Left hindlimb (tissue), 1 donor: Measurements from ENCODE around the gene RPL35.
"Not testable (repeated sequence)": the region's sequence is repeated elsewhere in the genome, so short reads cannot be mapped to it uniquely, and the experiment has no call there.

Source experiments
- DNase-seq: peaks from one replicate; pipeline ENCODE4 v3.0.0-alpha.2; 2018

The RPL35 gene

GRCh38 chr9:124852121-124852828 lies 9.5 kb downstream of the RPL35 start:
- peak; percentile 46 for DNase-seq

GRCh38 chr9:124849801-124850200 lies 12.0 kb downstream of the RPL35 start:
- peak; percentile 47 for DNase-seq

GRCh38 chr9:124846969-124847368 lies 14.8 kb downstream of the RPL35 start:
- DNase-seq: no peak

- DNase-seq: not testable (repeated sequence)
These were observed 15.3 kb downstream of the RPL35 start for GRCh38 chr9:124846467-124846866.

- no peak for DNase-seq
These were observed 17.5 kb downstream of the RPL35 start for GRCh38 chr9:124844291-124844690.

GRCh38 chr9:124843456-124844034 lies 18.2 kb downstream of the RPL35 start:
- no peak for DNase-seq

- DNase-seq: no peak
These were observed 20.5 kb downstream of the RPL35 start for GRCh38 chr9:124841075-124841821.

GRCh38 chr9:124840300-124840833 lies 21.4 kb downstream of the RPL35 start:
- peak; percentile 82 for DNase-seq

- DNase-seq: no peak
These were observed 22.0 kb downstream of the RPL35 start for GRCh38 chr9:124839612-124840299.

- not testable (repeated sequence) for DNase-seq
These were observed 23.0 kb downstream of the RPL35 start for GRCh38 chr9:124838567-124839275.

GRCh38 chr9:124838132-124838531 lies 23.6 kb downstream of the RPL35 start:
- not testable (repeated sequence) for DNase-seq

- DNase-seq: peak; percentile 62
These were observed 26.7 kb downstream of the RPL35 start for GRCh38 chr9:124835026-124835557.

GRCh38 chr9:124834591-124834990 lies 27.2 kb downstream of the RPL35 start:
- no peak for DNase-seq

- DNase-seq: no peak
These were observed 30.0 kb downstream of the RPL35 start for GRCh38 chr9:124831642-124832364.

- no peak for DNase-seq
These were observed 31.2 kb downstream of the RPL35 start for GRCh38 chr9:124830593-124830992.

- DNase-seq: no peak
These were observed 32.5 kb downstream of the RPL35 start for GRCh38 chr9:124829334-124829669.

GRCh38 chr9:124828489-124829333 lies 33.0 kb downstream of the RPL35 start:
- no peak for DNase-seq

- DNase-seq: peak; percentile 79
These were observed 40.8 kb downstream of the RPL35 start for GRCh38 chr9:124820698-124821623.
